Kidney (tissue), 14 donors: ENCODE data around the gene SH2D4B. TPM values are rescaled to one million over a fixed set of nuclear protein-coding genes. Genes with fewer than 3 reads are reported as not detected.
A peak's percentile ranks its signal among the peaks of the same experiment; 100 is the strongest.

Experiments
- DNase-seq, 5 donors: peaks; one replicate each; pipeline ENCODE4 v3.0.0-alpha.2; 2013 to 2020
- FAIRE-seq: peaks from 2 replicates; lab custom pipeline; 2012; peaks lifted over from hg19 to GRCh38; lab: Jason Lieb, UNC
- H3K27ac ChIP-seq, 2 donors: one replicate each; pipeline ENCODE4 v1.7.0; 2013; ENCODE audit warnings: low read depth in 2 of 2, low read length in 2 of 2, inconsistent platforms in 1 of 2
- H3K27me3 ChIP-seq: one replicate; pipeline ENCODE4 v1.7.1; 2013; ENCODE audit warnings: low read length, inconsistent platforms; ENCODE audit not compliant: control insufficient read depth, insufficient read depth
- H3K36me3 ChIP-seq, 3 donors: one replicate each; pipeline versions ENCODE4 v1.7.0 to v1.7.1; 2013; ENCODE audit warnings: low read length in 3 of 3, control low read depth in 1 of 3, inconsistent platforms in 1 of 3; ENCODE audit not compliant: insufficient read depth in 3 of 3, control insufficient read depth in 2 of 3
- H3K4me1 ChIP-seq, 3 donors: one replicate each; pipeline versions ENCODE4 v1.7.0 to v1.7.1; 2013; ENCODE audit warnings: low read length in 3 of 3, inconsistent platforms in 1 of 3, low read depth in 1 of 3; ENCODE audit not compliant: control insufficient read depth in 2 of 3, insufficient read depth in 2 of 3
- H3K4me3 ChIP-seq, 3 donors: one replicate each; pipeline versions ENCODE4 v1.7.0 to v1.8.1; 2013; ENCODE audit warnings: low read length in 3 of 3, control low read depth in 1 of 3, inconsistent platforms in 1 of 3
- H3K9ac ChIP-seq, 3 donors: one replicate each; pipeline versions ENCODE4 v1.7.0 to v1.7.1; 2013; ENCODE audit warnings: low read length in 3 of 3, control low read depth in 1 of 3, inconsistent platforms in 1 of 3
- H3K9me3 ChIP-seq, 3 donors: one replicate each; pipeline versions ENCODE4 v1.7.0 to v1.7.1; 2013; ENCODE audit warnings: low read length in 3 of 3, control low read depth in 1 of 3, inconsistent platforms in 1 of 3; ENCODE audit not compliant: control insufficient read depth in 2 of 3, insufficient read depth in 1 of 3
- CTCF ChIP-seq: IDR thresholded peaks from 3 replicates; pipeline ENCODE4 v1.5.1; 2012; ENCODE audit warnings: mild to moderate bottlenecking, moderate library complexity, borderline replicate concordance; ENCODE audit not compliant: insufficient read depth; ENCODE audit errors: extremely low read depth
- intact Hi-C: fragments of 100-400 bp; cut with DNase I; formaldehyde crosslinking; loops from one replicate; pipeline ENCODE4 v1.11.1; 2022
- polyA plus RNA-seq: library from polyadenylated mRNA; stranded (reverse); fragments of 350-450 nt; fragmentation: Illumina TruSeq; extraction: RNeasy Lipid Tissue Mini Kit (QIAGEN cat#74804); gene quantifications from one replicate; pipeline ENCODE4 v1.2.3, GENCODE V29; 2014; ENCODE audit warnings: low read depth, low replicate concordance; ENCODE audit not compliant: insufficient read depth
- total RNA-seq: library from RNA; stranded (reverse); fragmentation: NEBNext Ultra II Directional; extraction: Animal tissue kit (Norgen Biotek cat#: 25700); gene quantifications from one replicate; pipeline ENCODE4 v1.2.1, GENCODE V29; 2021
- donor health status: control.
- donor health status: control.
- donor health status: control.
- donor health status: control.
- donor health status: control.
- donor health status: DM: yes; HTN: yes; CAD: no.
- donor health status: Normal renal cell carcinoma (clear cell type).

Gene SH2D4B
- total and polyA plus RNA-seq, 2 donors from 2014 or later = 0.09 TPM; not detected in 1

- peak overlapping the region; percentile 68 to 75 for H3K27ac ChIP-seq
- no peaks in the 10 kb centered on the region for H3K27me3 ChIP-seq
- FAIRE-seq = no peak
- peak in 1 of 5 donors; percentile 34 for DNase-seq
- H3K36me3 ChIP-seq = peaks cover 0 to 13% (median 2%) of the 10 kb centered on the region in 3 donors
- intact Hi-C loops = loop anchor here (5.0 kb wide), 1 partner anchor 47 kb away; no protein-coding TSS in a partner anchor
- H3K9ac ChIP-seq = peak overlapping the region in 1 of 3 donors; percentile 41
- H3K4me1 ChIP-seq = peaks cover 4 to 66% (median 40%) of the 10 kb centered on the region in 3 donors
- TF ChIP-seq CTCF = no peak
- H3K9me3 ChIP-seq = no peaks in the 10 kb centered on the region
- H3K4me3 ChIP-seq = no peak overlapping the region
Measured at GRCh38 chr10:80504158-80504811, 33.4 kb upstream of the SH2D4B start.

GRCh38 chr10:80504897-80505465, 32.7 kb upstream of the SH2D4B start:
- H3K9ac ChIP-seq = peak overlapping the region in 1 of 3 donors; percentile 41

GRCh38 chr10:80506189-80506575, 31.5 kb upstream of the SH2D4B start:
- Histone ChIP-seq H3K9me3 (no peaks in the 10 kb centered on the region), H3K36me3 (peaks cover 0 to 13% (median 2%) of the 10 kb centered on the region in 3 donors), H3K9ac (no peak overlapping the region), H3K4me3 (no peak overlapping the region), H3K27ac (no peak overlapping the region), H3K4me1 (peaks cover 4 to 56% (median 29%) of the 10 kb centered on the region in 3 donors), H3K27me3 (no peaks in the 10 kb centered on the region)
- intact Hi-C loops = no loop called here
- TF ChIP-seq CTCF = no peak
- no peak for FAIRE-seq
- DNase-seq = peak in 2 of 5 donors; percentile 19 to 27

More at GRCh38 chr10:80504897-80505465, 32.7 kb upstream of the SH2D4B start:
- Histone ChIP-seq H3K27ac (peak overlapping the region; percentile 57 to 75), H3K36me3 (peaks cover 0 to 9% (median 2%) of the 10 kb centered on the region in 3 donors), H3K4me3 (no peak overlapping the region), H3K9me3 (no peaks in the 10 kb centered on the region), H3K4me1 (peaks cover 4 to 61% (median 33%) of the 10 kb centered on the region in 3 donors), H3K27me3 (no peaks in the 10 kb centered on the region)
- DNase-seq (peak in 1 of 5 donors; percentile 44), FAIRE-seq (no peak)
- intact Hi-C loops = loop anchor here (5.0 kb wide), 1 partner anchor 48 kb away; no protein-coding TSS in a partner anchor
- no peak for TF ChIP-seq CTCF
